ENCODE data around the gene OSM. TPM values are rescaled to one million over a fixed set of nuclear protein-coding genes. Genes with fewer than 3 reads are reported as not detected.

OSM gene
- total and polyA plus RNA-seq, 5 experiments from 2014 or later = 0.81 to 11.6 (median 4.4) TPM

GRCh38 chr22:30296833-30297232 lies 30.2 kb upstream of the OSM start:
- Mint-ChIP-seq H3K27me3 (no peaks in the 10 kb centered on the region), H3K9me3 (no peaks in the 10 kb centered on the region), H3K4me1 (peaks cover 43 to 91% (median 69%) of the 10 kb centered on the region in 4 donors), H3K4me3 (peak overlapping the region in 9 of 10 donors; percentile 44 to 82 (median 74)), H3K36me3 (peaks cover 0 to 70% (median 35%) of the 10 kb centered on the region in 3 donors), H3K27ac (peak overlapping the region; percentile 92 to 100 (median 97))
- DNase-seq (no peak), ATAC-seq (peak; percentile 32 to 38)
- POLR2A ChIA-PET = interaction anchor here (0.6 to 14.6 kb wide), 8 partner anchors 3 to 127 kb away, joined by 3 to 416 read pairs (median 10); partner anchors contain the start of genes CASTOR1, CCDC157, SF3A1 and TBC1D10A

DNA sequence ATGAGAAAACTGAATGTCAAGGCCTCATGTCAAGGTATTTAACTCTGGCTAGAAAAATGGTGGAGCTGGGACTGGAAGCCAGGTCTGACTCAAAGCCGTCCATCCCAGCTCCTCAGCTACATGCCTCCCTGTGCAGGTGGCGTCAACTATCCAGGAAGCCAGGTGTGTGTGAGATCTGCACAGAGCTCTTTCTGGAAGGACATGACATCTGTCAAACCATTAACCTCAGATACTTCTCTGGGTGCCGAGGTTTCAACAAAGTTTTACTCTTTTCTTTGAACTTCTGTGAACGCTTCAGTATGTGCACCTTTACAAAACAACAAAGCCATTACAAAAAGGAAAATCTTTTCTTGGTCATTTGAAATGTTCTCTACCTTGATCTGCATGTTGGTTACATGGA lies 29.7 kb upstream of the OSM start:
- Mint-ChIP-seq H3K27me3 (no peaks in the 10 kb centered on the region), H3K4me3 (peak overlapping the region; percentile 44 to 82 (median 73)), H3K4me1 (peaks cover 42 to 91% (median 68%) of the 10 kb centered on the region in 4 donors), H3K27ac (peak overlapping the region; percentile 92 to 100 (median 97)), H3K36me3 (peaks cover 0 to 70% (median 33%) of the 10 kb centered on the region in 3 donors), H3K9me3 (no peaks in the 10 kb centered on the region)
- DNase-seq (peak in 5 of 10 donors; percentile 15 to 70 (median 44)), ATAC-seq (peak; percentile 78 to 85)
- POLR2A ChIA-PET = interaction anchor here (0.6 to 14.6 kb wide), 10 partner anchors 3 to 129 kb away, joined by 3 to 416 read pairs (median 6); partner anchors contain the start of genes CASTOR1, CCDC157, MTFP1 and SF3A1

- H3K4me1 Mint-ChIP-seq = peaks cover 41 to 90% (median 67%) of the 10 kb centered on the region in 4 donors
- H3K27me3 Mint-ChIP-seq = no peaks in the 10 kb centered on the region
- H3K36me3 Mint-ChIP-seq = peaks cover 0 to 64% (median 27%) of the 10 kb centered on the region in 3 donors
- H3K27ac Mint-ChIP-seq = peak overlapping the region; percentile 92 to 100 (median 97)
- no peak for ATAC-seq
- no peak for DNase-seq
- peak overlapping the region in 7 of 10 donors; percentile 33 to 82 (median 72) for H3K4me3 Mint-ChIP-seq
- H3K9me3 Mint-ChIP-seq = no peaks in the 10 kb centered on the region
- POLR2A ChIA-PET = interaction anchor here (0.5 to 13.0 kb wide), 11 partner anchors 8 to 926 kb away, joined by 3 to 416 read pairs (median 3); partner anchors contain the start of genes CCDC157, MTFP1, SF3A1 and TBC1D10A
These were observed 28.9 kb upstream of the OSM start for GRCh38 chr22:30295576-30295975.

- peaks cover 45 to 89% (median 72%) of the 10 kb centered on the region in 4 donors for H3K4me1 Mint-ChIP-seq
- peaks cover 0 to 57% (median 24%) of the 10 kb centered on the region in 3 donors for H3K36me3 Mint-ChIP-seq
- DNase-seq (no peak), ATAC-seq (no peak)
- POLR2A ChIA-PET = interaction anchor here (0.7 to 13.0 kb wide), 6 partner anchors 9 to 140 kb away, joined by 3 to 416 read pairs (median 7); partner anchors contain the start of genes CCDC157, SF3A1 and TBC1D10A
- peak overlapping the region; percentile 25 to 100 (median 94) for H3K27ac Mint-ChIP-seq
- no peaks in the 10 kb centered on the region for H3K9me3 Mint-ChIP-seq
- no peaks in the 10 kb centered on the region for H3K27me3 Mint-ChIP-seq
- H3K4me3 Mint-ChIP-seq = peak overlapping the region in 1 of 10 donors; percentile 36
These were observed 28.2 kb upstream of the OSM start for GRCh38 chr22:30294830-30295229.

DNA sequence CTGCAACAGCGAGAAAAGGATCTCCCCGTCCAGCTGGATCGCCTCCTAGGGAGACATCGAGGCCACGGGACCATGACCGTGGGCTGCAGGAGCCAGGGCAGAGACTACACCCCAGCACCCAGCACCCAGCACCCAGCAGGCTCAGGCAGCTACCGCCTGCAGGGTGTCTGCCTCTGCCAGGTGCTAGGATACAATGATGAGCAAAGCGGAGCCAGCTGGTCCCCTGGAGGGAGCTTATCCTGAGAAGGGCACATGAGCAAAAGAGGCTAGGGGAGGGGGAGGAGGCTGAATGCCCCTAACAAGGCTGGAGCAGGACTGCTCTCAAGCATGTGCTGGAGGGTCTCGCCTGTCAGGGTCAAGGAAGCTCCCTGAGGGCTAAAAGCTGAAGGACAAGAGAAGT lies 27.4 kb upstream of the OSM start:
- Mint-ChIP-seq H3K27me3 (no peaks in the 10 kb centered on the region), H3K27ac (peak overlapping the region; percentile 51 to 100 (median 89)), H3K9me3 (no peaks in the 10 kb centered on the region), H3K4me3 (peak overlapping the region in 2 of 10 donors; percentile 10 to 13), H3K36me3 (peaks cover 0 to 49% (median 24%) of the 10 kb centered on the region in 3 donors), H3K4me1 (peaks cover 44 to 81% (median 72%) of the 10 kb centered on the region in 4 donors)
- DNase-seq = no peak
- POLR2A ChIA-PET = interaction anchor here (0.7 to 13.0 kb wide), 3 partner anchors 10 to 95 kb away, joined by 4 to 416 read pairs (median 348); partner anchors contain the start of gene TBC1D10A
- no peak for ATAC-seq

GRCh38 chr22:30293026-30293425 lies 26.4 kb upstream of the OSM start:
- no peak for DNase-seq
- H3K27me3 Mint-ChIP-seq = no peaks in the 10 kb centered on the region
- no peak for ATAC-seq
- H3K27ac Mint-ChIP-seq = peak overlapping the region in 6 of 10 donors; percentile 2 to 100 (median 80)
- H3K4me3 Mint-ChIP-seq = no peak overlapping the region
- H3K36me3 Mint-ChIP-seq = peaks cover 0 to 39% (median 19%) of the 10 kb centered on the region in 3 donors
- POLR2A ChIA-PET = interaction anchor here (0.7 to 13.0 kb wide), 4 partner anchors 11 to 1384 kb away, joined by 3 to 416 read pairs (median 212); partner anchors contain the start of gene TBC1D10A
- H3K4me1 Mint-ChIP-seq = peaks cover 37 to 76% (median 68%) of the 10 kb centered on the region in 4 donors
- H3K9me3 Mint-ChIP-seq = no peaks in the 10 kb centered on the region

DNA sequence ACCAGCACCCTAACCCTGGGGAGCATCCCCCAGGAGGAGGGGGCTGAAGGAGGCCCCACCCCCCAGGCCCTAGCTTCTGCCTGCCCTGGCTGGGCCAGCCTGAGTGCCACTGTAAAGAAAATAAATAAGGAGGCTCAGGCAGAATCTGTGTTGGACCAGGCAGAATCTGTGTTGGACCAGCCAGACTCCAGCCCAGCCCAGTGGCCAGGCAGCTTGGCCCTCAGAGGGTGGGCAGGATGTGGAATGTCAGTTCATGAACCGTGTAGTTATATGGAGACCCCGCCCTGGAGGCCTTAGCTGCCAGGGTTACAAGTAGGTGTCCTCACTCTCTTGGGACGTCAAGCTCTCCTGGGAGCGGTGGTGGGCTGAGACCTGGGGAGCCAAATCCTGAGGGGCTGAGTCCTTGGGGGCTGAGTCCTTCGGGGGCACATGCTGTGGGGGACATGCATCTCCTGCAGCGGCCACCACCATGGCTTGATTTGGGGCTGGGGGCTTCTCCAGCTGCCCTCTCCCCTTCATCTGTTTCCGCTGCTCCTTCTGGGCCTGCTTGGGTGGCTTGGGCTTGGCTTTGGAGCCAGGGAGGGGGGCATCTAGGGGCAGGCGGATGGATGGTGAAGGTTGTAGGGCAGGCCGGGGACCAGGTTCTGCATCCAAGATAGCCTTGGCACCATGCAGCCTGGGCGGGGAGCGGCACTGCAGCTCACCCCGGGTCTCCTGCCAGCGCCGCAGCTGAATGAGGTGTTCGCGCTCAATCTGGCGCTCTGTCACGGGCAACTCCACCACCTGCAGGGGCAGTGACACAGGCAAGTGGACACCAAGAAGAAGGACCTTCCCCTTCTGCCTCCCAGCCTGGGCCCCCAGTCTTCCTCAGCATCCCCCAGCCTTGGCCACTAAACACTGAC lies 25.7 kb upstream of the OSM start:
- H3K27me3 Mint-ChIP-seq = no peaks in the 10 kb centered on the region
- ATAC-seq = no peak
- H3K36me3 Mint-ChIP-seq = peaks cover 0 to 33% (median 19%) of the 10 kb centered on the region in 3 donors
- peaks cover 30 to 73% (median 67%) of the 10 kb centered on the region in 4 donors for H3K4me1 Mint-ChIP-seq
- no peaks in the 10 kb centered on the region for H3K9me3 Mint-ChIP-seq
- H3K27ac Mint-ChIP-seq = peak overlapping the region in 7 of 10 donors; percentile 29 to 96 (median 89)
- POLR2A ChIA-PET = interaction anchor here (0.7 to 13.0 kb wide), 7 partner anchors 11 to 1384 kb away, joined by 3 to 416 read pairs (median 76); partner anchors contain the start of genes CCDC157, MTFP1, RNF215 and SF3A1
- DNase-seq = no peak
- H3K4me3 Mint-ChIP-seq = no peak overlapping the region

GRCh38 chr22:30291058-30291892 lies 24.6 kb upstream of the OSM start:
- DNase-seq (no peak), ATAC-seq (no peak)
- H3K27me3 Mint-ChIP-seq = no peaks in the 10 kb centered on the region
- peaks cover 21 to 70% (median 63%) of the 10 kb centered on the region in 4 donors for H3K4me1 Mint-ChIP-seq
- H3K9me3 Mint-ChIP-seq = no peaks in the 10 kb centered on the region
- H3K36me3 Mint-ChIP-seq = peaks cover 0 to 29% (median 17%) of the 10 kb centered on the region in 3 donors
- POLR2A ChIA-PET = interaction anchor here (1.0 to 13.0 kb wide), 11 partner anchors 12 to 133 kb away, joined by 3 to 416 read pairs (median 51); partner anchors contain the start of genes CCDC157, MTFP1, OSM and RNF215
- H3K4me3 Mint-ChIP-seq = peak overlapping the region in 6 of 10 donors; percentile 18 to 95 (median 79)
- H3K27ac Mint-ChIP-seq = peak overlapping the region; percentile 60 to 97 (median 94)

GRCh38 chr22:30290342-30291057 lies 23.8 kb upstream of the OSM start:
- peak overlapping the region; percentile 87 to 95 (median 92) for H3K4me3 Mint-ChIP-seq
- peaks cover 13 to 62% (median 55%) of the 10 kb centered on the region in 4 donors for H3K4me1 Mint-ChIP-seq

DNA sequence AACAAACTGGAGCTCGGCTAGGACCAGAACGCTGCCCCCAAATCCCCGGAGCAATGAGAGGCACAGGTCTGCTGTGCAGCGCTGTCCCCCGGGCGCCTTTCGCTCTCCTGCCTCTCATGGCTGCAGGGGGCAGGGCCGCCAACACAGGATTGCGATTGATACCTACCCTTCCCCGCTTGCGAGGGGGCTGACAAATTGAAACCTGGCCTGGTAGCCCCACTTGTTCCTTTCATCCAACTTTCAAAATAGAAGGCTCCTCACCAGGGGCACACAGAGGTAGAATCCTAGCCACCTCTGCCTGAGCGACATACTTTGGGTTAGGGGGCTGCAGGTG lies 23.3 kb upstream of the OSM start:
- POLR2A ChIA-PET = interaction anchor here (1.3 to 13.0 kb wide), 13 partner anchors 14 to 135 kb away, joined by 3 to 416 read pairs (median 47); partner anchors contain the start of genes CCDC157, MTFP1, OSM and RNF215
- peak in 2 of 10 donors; percentile 42 to 73 for DNase-seq
- Mint-ChIP-seq H3K36me3 (peaks cover 0 to 32% (median 17%) of the 10 kb centered on the region in 3 donors), H3K9me3 (no peaks in the 10 kb centered on the region), H3K4me3 (peak overlapping the region; percentile 87 to 95 (median 92)), H3K4me1 (peaks cover 13 to 57% (median 52%) of the 10 kb centered on the region in 4 donors), H3K27me3 (no peaks in the 10 kb centered on the region), H3K27ac (peak overlapping the region; percentile 89 to 97 (median 95))
- ATAC-seq = peak; percentile 48 to 54

More at GRCh38 chr22:30290342-30291057, 23.8 kb upstream of the OSM start:
- no peaks in the 10 kb centered on the region for H3K9me3 Mint-ChIP-seq
- H3K27me3 Mint-ChIP-seq = no peaks in the 10 kb centered on the region
- peak overlapping the region; percentile 89 to 97 (median 95) for H3K27ac Mint-ChIP-seq
- POLR2A ChIA-PET = interaction anchor here (1.1 to 13.0 kb wide), 13 partner anchors 13 to 134 kb away, joined by 3 to 416 read pairs (median 47); partner anchors contain the start of genes CCDC157, MTFP1, OSM and RNF215
- H3K36me3 Mint-ChIP-seq = peaks cover 0 to 29% (median 17%) of the 10 kb centered on the region in 3 donors
- ATAC-seq (no peak), DNase-seq (peak in 1 of 10 donors; percentile 37)

Measured in naive thymus-derived CD8-positive, alpha-beta T cell (primary cell).